NCI-H460 (cell line): Measurements from ENCODE around the gene ZNF473. TPM values are rescaled to one million over a fixed set of nuclear protein-coding genes. Genes with fewer than 3 reads are reported as not detected.

Experiments used
- DNase-seq: peaks from one replicate; pipeline ENCODE4 v3.0.0-alpha.2; 2016; ENCODE audit warnings: low read depth; ENCODE audit errors: extremely low read depth
- total RNA-seq: library from RNA; depleted of rRNA; stranded (reverse); fragments of >200 nt; shearing (Covaris generic); gene quantifications from 2 replicates; pipeline ENCODE4 v1.2.3, GENCODE V29; 2014

ZNF473 gene
- total RNA-seq, 1 experiment from 2014 or later, result 9.5 TPM

- DNase-seq, result no peak
These were observed 23.3 kb upstream of the ZNF473 start for GRCh38 chr19:50002386-50002960.

- no peak for DNase-seq
These were observed 22.5 kb upstream of the ZNF473 start for GRCh38 chr19:50003254-50003788.

GRCh38 chr19:50003810-50004419, 21.9 kb upstream of the ZNF473 start:
- DNase-seq, result no peak

- no peak for DNase-seq
These were observed 20.4 kb upstream of the ZNF473 start for GRCh38 chr19:50005428-50005827.

GRCh38 chr19:50007170-50007569, 18.6 kb upstream of the ZNF473 start:
- no peak for DNase-seq

GRCh38 chr19:50007947-50008346, 17.9 kb upstream of the ZNF473 start:
- DNase-seq, result no peak

GRCh38 chr19:50008532-50008931, 17.3 kb upstream of the ZNF473 start:
- DNase-seq, result peak; percentile 12

GRCh38 chr19:50016225-50016807, 9.5 kb upstream of the ZNF473 start:
- no peak for DNase-seq

GRCh38 chr19:50020481-50020880, 5.3 kb upstream of the ZNF473 start:
- no peak for DNase-seq

- DNase-seq, result no peak
These were observed 3.0 kb upstream of the ZNF473 start for GRCh38 chr19:50022823-50023222.

- no peak for DNase-seq
These were observed 1.1 kb upstream of the ZNF473 start for GRCh38 chr19:50024719-50025021.

- DNase-seq, result peak; percentile 99
These were observed 597 bp upstream of the ZNF473 start, which contains the start of gene VRK3 for GRCh38 chr19:50025022-50025793. VRK3 (minus strand) TSS chr19:50025372; CDS start chr19:50016162, 9,210 bp downstream.

GRCh38 chr19:50026550-50026906, 723 bp downstream of the ZNF473 start:
- no peak for DNase-seq

GRCh38 chr19:50030225-50030624, 4.4 kb downstream of the ZNF473 start:
- DNase-seq, result no peak

GRCh38 chr19:50030937-50031336, 5.1 kb downstream of the ZNF473 start:
- DNase-seq, result no peak

GRCh38 chr19:50036908-50037307, 11.1 kb downstream of the ZNF473 start:
- DNase-seq, result no peak

- no peak for DNase-seq
These were observed 14.2 kb downstream of the ZNF473 start for GRCh38 chr19:50039968-50040367.

- DNase-seq, result no peak
These were observed 15.2 kb downstream of the ZNF473 start for GRCh38 chr19:50040967-50041366.

GRCh38 chr19:50042363-50043024, 16.7 kb downstream of the ZNF473 start:
- no peak for DNase-seq

- no peak for DNase-seq
These were observed 18.2 kb downstream of the ZNF473 start for GRCh38 chr19:50043967-50044366.

GRCh38 chr19:50044922-50045321, 19.1 kb downstream of the ZNF473 start:
- no peak for DNase-seq
